GM23338 (cell line): ENCODE results near the gene UROS. TPM values are rescaled to one million over a fixed set of nuclear protein-coding genes. Genes with fewer than 3 reads are reported as not detected.

Experiments used
- ATAC-seq: fragments of 200-7000 bp; cut with Tn5 transposase; 3 replicates; pipeline ENCODE4 v1.9.1; 2020
- DNase-seq: peaks from one replicate; pipeline ENCODE4 v3.0.0-alpha.2; 2015; ENCODE audit warnings: low spot score
- H2AFZ ChIP-seq: fragments of 200-600 bp; sonication (generic); 2 replicates; pipeline ENCODE4 v1.8.0; 2016; ENCODE audit warnings: antibody characterized with exemption, mild to moderate bottlenecking, moderate library complexity
- H3F3A ChIP-seq: fragments of 200-600 bp; sonication (generic); replicated peaks from 2 replicates; pipeline ENCODE4 v1.8.0; 2017; ENCODE audit warnings: antibody characterized with exemption, mixed run types, low read depth
- H3K27ac ChIP-seq: fragments of 200-600 bp; sonication (generic); 2 replicates; pipeline ENCODE4 v1.6.1; 2016; ENCODE audit warnings: low read depth
- H3K27me3 ChIP-seq: fragments of 200-600 bp; sonication (generic); 2 replicates; pipeline ENCODE4 v1.8.0; 2016; ENCODE audit warnings: mild to moderate bottlenecking, mixed run types, moderate library complexity; ENCODE audit not compliant: insufficient read depth
- H3K36me3 ChIP-seq: fragments of 200-600 bp; sonication (generic); 2 replicates; pipeline ENCODE4 v1.8.0; 2016; ENCODE audit warnings: mild to moderate bottlenecking; ENCODE audit not compliant: insufficient read depth
- H3K4me1 ChIP-seq: fragments of 200-600 bp; sonication (generic); 2 replicates; pipeline ENCODE4 v1.8.0; 2016; ENCODE audit warnings: mild to moderate bottlenecking, moderate library complexity; ENCODE audit not compliant: insufficient read depth
- H3K4me2 ChIP-seq: fragments of 200-600 bp; sonication (generic); 2 replicates; pipeline ENCODE4 v1.7.1; 2017; ENCODE audit warnings: mixed run types
- H3K4me3 ChIP-seq: fragments of 200-600 bp; sonication (generic); 2 replicates; pipeline ENCODE4 v1.6.1; 2016; ENCODE audit warnings: mixed run types
- H3K79me2 ChIP-seq: fragments of 200-600 bp; sonication (generic); replicated peaks from 2 replicates; pipeline ENCODE4 v1.8.0; 2017; ENCODE audit warnings: mild to moderate bottlenecking; ENCODE audit not compliant: insufficient read depth
- H3K9me2 ChIP-seq: fragments of 200-600 bp; sonication (generic); 2 replicates; pipeline ENCODE4 v1.8.0; 2017; ENCODE audit not compliant: insufficient read depth
- H4K20me1 ChIP-seq: fragments of 200-600 bp; sonication (generic); replicated peaks from 2 replicates; pipeline ENCODE4 v1.8.0; 2017; ENCODE audit warnings: mild to moderate bottlenecking; ENCODE audit not compliant: insufficient read depth
- H3K27ac Mint-ChIP-seq: 2 replicates; pipeline ENCODE4 v1.8.0; 2020; ENCODE audit warnings: inconsistent platforms, mild to moderate bottlenecking, moderate library complexity, mixed read lengths
- H3K27me3 Mint-ChIP-seq: 3 replicates; pipeline ENCODE4 v1.8.0; 2022; ENCODE audit warnings: low read depth, mild to moderate bottlenecking, moderate library complexity, mixed read lengths, inconsistent platforms; ENCODE audit not compliant: insufficient read depth, poor library complexity
- H3K36me3 Mint-ChIP-seq: 3 replicates; pipeline ENCODE4 v1.8.0; 2021; ENCODE audit warnings: low read depth, mild to moderate bottlenecking, inconsistent platforms, moderate library complexity, mixed read lengths
- H3K4me1 Mint-ChIP-seq: 3 replicates; pipeline ENCODE4 v1.8.0; 2020; ENCODE audit warnings: mild to moderate bottlenecking, inconsistent platforms, mixed read lengths
- H3K4me3 Mint-ChIP-seq: 3 replicates; pipeline ENCODE4 v1.8.0; 2021; ENCODE audit warnings: moderate library complexity, mild to moderate bottlenecking, inconsistent platforms, mixed read lengths
- H3K9me3 Mint-ChIP-seq: 3 replicates; pipeline ENCODE4 v1.8.0; 2020; ENCODE audit warnings: moderate library complexity, mild to moderate bottlenecking, inconsistent platforms, mixed read lengths
- CREB1 ChIP-seq: fragments of 250-450 bp; sonication (Bioruptor Pico); IDR thresholded peaks from 2 replicates; pipeline ENCODE4 v1.5.0; 2020; ENCODE audit warnings: low read depth, mild to moderate bottlenecking, moderate library complexity
- EZH2 ChIP-seq: fragments of 200-600 bp; sonication (generic); IDR thresholded peaks from one replicate; pipeline ENCODE4 v1.8.0; 2017; ENCODE audit warnings: antibody characterized with exemption, mild to moderate bottlenecking, low read depth; ENCODE audit not compliant: unreplicated experiment
- EZH2phosphoT487 ChIP-seq: fragments of 200-600 bp; sonication (generic); IDR thresholded peaks from one replicate; pipeline ENCODE4 v1.8.1; 2018; ENCODE audit warnings: antibody characterized with exemption; ENCODE audit not compliant: unreplicated experiment
- JUNB ChIP-seq: IDR thresholded peaks from one replicate; pipeline ENCODE4 v1.6.1; 2016; ENCODE audit warnings: antibody characterized with exemption; ENCODE audit not compliant: unreplicated experiment
- NANOG ChIP-seq: IDR thresholded peaks from 2 replicates; pipeline ENCODE4 v1.6.1; 2016; ENCODE audit warnings: antibody characterized with exemption, borderline replicate concordance
- POLR2AphosphoS5 ChIP-seq: IDR thresholded peaks from 2 replicates; pipeline ENCODE4 v1.6.1; 2016; ENCODE audit warnings: antibody characterized with exemption, low read depth
- STAT1 ChIP-seq: IDR thresholded peaks from one replicate; pipeline ENCODE4 v1.6.1; 2016; ENCODE audit warnings: antibody characterized with exemption; ENCODE audit not compliant: unreplicated experiment
- ZNF114 ChIP-seq: fragments of 250-450 bp; sonication (Bioruptor Pico); IDR thresholded peaks from 2 replicates; pipeline ENCODE4 v1.5.0; 2020; ENCODE audit warnings: mild to moderate bottlenecking, moderate library complexity
- ZNF331 ChIP-seq: fragments of 250-450 bp; sonication (Bioruptor Pico); IDR thresholded peaks from 2 replicates; pipeline ENCODE4 v1.5.0; 2020; ENCODE audit warnings: low read depth, mild to moderate bottlenecking, moderate library complexity
- polyA plus RNA-seq: library from polyadenylated mRNA; unstranded; fragments of >200 nt; fragmentation: Nextera tagmentation; extraction: Ambion mirVana; gene quantifications from 2 replicates; pipeline ENCODE4 v1.2.1, GENCODE V29; 2016
- total RNA-seq: library from RNA; depleted of rRNA; stranded (reverse); fragments of >200 nt; shearing (Covaris generic); gene quantifications from 2 replicates; pipeline ENCODE4 v1.2.3, GENCODE V29; 2014
- TF ChIP-seq, protein P1 (sequence below), 2 experiments: fragments of 200-600 bp in 1 of 2; sonication (generic) in 1 of 2; conservative IDR thresholded peaks; 2 replicates each; pipeline versions ENCODE4 v1.5.1 to v1.6.1; 2016 to 2017; ENCODE audit warnings: antibody characterized with exemption in 2 of 2, low read depth in 2 of 2, mild to moderate bottlenecking in 2 of 2, moderate library complexity in 1 of 2
- TF ChIP-seq, protein P2 (sequence below): fragments of 250-450 bp; sonication (Bioruptor Pico); IDR thresholded peaks from 2 replicates; pipeline ENCODE4 v1.5.0; 2020; ENCODE audit warnings: mild to moderate bottlenecking, moderate library complexity
- TF ChIP-seq, protein P3 (sequence below): IDR thresholded peaks from 2 replicates; pipeline ENCODE4 v1.6.1; 2016; ENCODE audit warnings: antibody characterized with exemption
- TF ChIP-seq, protein P4 (sequence below): IDR thresholded peaks from one replicate; pipeline ENCODE4 v1.6.1; 2018; ENCODE audit warnings: antibody characterized with exemption; ENCODE audit not compliant: unreplicated experiment

The UROS gene
- total and polyA plus RNA-seq, 2 experiments from 2014 or later = 41.3 to 43.4 TPM

DNA sequence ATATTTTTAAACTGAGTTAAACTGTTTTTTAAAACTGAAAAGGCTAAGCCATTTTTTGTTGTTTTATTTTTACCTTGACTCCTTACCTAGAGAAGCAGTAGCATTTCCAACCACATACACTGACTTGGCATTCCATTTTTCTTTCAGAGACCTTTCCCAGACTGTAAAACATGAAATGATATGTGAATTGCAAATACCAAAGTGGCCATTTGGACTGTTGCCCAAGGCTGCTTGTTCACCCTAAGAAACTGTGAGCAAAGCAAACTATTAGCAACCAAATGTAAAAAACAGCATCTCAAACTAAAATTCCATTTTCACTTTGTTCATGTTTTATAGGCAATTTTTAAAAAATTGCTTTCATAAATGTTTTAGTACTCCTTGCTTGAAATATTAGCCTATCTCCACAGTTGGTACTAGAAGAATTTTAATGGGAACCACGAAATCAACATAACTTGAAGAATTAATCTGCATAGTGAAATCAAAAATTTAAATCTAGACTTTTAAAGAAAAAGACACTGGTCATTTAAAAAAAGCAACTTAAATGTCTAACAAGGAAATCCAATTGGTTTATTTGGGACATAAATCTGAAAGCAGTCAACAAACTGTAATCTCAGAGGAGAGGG is 10.8 kb downstream of the UROS start:
- ATAC-seq (no peak), DNase-seq (no peak)
- H2AFZ ChIP-seq = no peak overlapping the region
- no peak overlapping the region for H3K4me2 ChIP-seq
- H3K4me1 Mint-ChIP-seq = no peaks in the 10 kb centered on the region
- peaks cover 23% of the 10 kb centered on the region for H3K36me3 Mint-ChIP-seq
- H3F3A ChIP-seq = no peaks in the 10 kb centered on the region
- TF ChIP-seq, protein P1, sequence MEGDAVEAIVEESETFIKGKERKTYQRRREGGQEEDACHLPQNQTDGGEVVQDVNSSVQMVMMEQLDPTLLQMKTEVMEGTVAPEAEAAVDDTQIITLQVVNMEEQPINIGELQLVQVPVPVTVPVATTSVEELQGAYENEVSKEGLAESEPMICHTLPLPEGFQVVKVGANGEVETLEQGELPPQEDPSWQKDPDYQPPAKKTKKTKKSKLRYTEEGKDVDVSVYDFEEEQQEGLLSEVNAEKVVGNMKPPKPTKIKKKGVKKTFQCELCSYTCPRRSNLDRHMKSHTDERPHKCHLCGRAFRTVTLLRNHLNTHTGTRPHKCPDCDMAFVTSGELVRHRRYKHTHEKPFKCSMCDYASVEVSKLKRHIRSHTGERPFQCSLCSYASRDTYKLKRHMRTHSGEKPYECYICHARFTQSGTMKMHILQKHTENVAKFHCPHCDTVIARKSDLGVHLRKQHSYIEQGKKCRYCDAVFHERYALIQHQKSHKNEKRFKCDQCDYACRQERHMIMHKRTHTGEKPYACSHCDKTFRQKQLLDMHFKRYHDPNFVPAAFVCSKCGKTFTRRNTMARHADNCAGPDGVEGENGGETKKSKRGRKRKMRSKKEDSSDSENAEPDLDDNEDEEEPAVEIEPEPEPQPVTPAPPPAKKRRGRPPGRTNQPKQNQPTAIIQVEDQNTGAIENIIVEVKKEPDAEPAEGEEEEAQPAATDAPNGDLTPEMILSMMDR (conservative IDR thresholded peaks at IDR 0.05; ENCODE audit: low read depth in 2 of 2) = no peak
- TF ChIP-seq, protein P2, sequence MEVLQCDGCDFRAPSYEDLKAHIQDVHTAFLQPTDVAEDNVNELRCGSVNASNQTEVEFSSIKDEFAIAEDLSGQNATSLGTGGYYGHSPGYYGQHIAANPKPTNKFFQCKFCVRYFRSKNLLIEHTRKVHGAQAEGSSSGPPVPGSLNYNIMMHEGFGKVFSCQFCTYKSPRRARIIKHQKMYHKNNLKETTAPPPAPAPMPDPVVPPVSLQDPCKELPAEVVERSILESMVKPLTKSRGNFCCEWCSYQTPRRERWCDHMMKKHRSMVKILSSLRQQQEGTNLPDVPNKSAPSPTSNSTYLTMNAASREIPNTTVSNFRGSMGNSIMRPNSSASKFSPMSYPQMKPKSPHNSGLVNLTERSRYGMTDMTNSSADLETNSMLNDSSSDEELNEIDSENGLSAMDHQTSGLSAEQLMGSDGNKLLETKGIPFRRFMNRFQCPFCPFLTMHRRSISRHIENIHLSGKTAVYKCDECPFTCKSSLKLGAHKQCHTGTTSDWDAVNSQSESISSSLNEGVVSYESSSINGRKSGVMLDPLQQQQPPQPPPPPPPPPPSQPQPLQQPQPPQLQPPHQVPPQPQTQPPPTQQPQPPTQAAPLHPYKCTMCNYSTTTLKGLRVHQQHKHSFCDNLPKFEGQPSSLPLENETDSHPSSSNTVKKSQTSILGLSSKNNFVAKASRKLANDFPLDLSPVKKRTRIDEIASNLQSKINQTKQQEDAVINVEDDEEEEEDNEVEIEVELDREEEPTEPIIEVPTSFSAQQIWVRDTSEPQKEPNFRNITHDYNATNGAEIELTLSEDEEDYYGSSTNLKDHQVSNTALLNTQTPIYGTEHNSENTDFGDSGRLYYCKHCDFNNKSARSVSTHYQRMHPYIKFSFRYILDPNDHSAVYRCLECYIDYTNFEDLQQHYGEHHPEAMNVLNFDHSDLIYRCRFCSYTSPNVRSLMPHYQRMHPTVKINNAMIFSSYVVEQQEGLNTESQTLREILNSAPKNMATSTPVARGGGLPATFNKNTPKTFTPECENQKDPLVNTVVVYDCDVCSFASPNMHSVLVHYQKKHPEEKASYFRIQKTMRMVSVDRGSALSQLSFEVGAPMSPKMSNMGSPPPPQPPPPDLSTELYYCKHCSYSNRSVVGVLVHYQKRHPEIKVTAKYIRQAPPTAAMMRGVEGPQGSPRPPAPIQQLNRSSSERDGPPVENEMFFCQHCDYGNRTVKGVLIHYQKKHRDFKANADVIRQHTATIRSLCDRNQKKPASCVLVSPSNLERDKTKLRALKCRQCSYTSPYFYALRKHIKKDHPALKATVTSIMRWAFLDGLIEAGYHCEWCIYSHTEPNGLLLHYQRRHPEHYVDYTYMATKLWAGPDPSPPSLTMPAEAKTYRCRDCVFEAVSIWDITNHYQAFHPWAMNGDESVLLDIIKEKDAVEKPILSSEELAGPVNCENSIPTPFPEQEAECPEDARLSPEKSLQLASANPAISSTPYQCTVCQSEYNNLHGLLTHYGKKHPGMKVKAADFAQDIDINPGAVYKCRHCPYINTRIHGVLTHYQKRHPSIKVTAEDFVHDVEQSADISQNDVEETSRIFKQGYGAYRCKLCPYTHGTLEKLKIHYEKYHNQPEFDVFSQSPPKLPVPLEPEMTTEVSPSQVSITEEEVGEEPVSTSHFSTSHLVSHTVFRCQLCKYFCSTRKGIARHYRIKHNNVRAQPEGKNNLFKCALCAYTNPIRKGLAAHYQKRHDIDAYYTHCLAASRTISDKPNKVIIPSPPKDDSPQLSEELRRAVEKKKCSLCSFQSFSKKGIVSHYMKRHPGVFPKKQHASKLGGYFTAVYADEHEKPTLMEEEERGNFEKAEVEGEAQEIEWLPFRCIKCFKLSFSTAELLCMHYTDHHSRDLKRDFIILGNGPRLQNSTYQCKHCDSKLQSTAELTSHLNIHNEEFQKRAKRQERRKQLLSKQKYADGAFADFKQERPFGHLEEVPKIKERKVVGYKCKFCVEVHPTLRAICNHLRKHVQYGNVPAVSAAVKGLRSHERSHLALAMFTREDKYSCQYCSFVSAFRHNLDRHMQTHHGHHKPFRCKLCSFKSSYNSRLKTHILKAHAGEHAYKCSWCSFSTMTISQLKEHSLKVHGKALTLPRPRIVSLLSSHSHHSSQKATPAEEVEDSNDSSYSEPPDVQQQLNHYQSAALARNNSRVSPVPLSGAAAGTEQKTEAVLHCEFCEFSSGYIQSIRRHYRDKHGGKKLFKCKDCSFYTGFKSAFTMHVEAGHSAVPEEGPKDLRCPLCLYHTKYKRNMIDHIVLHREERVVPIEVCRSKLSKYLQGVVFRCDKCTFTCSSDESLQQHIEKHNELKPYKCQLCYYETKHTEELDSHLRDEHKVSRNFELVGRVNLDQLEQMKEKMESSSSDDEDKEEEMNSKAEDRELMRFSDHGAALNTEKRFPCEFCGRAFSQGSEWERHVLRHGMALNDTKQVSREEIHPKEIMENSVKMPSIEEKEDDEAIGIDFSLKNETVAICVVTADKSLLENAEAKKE (CRISPR knock-in tag) = no peak
- TF ChIP-seq EZH2 (no peak), EZH2phosphoT487 (no peak), STAT1 (no peak), NANOG (no peak), ZNF114 (no peak), JUNB (no peak), ZNF331 (CRISPR knock-in tag) (no peak), CREB1 (CRISPR knock-in tag) (no peak), POLR2AphosphoS5 (no peak)
- TF ChIP-seq, protein P3, sequence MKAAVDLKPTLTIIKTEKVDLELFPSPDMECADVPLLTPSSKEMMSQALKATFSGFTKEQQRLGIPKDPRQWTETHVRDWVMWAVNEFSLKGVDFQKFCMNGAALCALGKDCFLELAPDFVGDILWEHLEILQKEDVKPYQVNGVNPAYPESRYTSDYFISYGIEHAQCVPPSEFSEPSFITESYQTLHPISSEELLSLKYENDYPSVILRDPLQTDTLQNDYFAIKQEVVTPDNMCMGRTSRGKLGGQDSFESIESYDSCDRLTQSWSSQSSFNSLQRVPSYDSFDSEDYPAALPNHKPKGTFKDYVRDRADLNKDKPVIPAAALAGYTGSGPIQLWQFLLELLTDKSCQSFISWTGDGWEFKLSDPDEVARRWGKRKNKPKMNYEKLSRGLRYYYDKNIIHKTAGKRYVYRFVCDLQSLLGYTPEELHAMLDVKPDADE = no peak
- TF ChIP-seq, protein P4, sequence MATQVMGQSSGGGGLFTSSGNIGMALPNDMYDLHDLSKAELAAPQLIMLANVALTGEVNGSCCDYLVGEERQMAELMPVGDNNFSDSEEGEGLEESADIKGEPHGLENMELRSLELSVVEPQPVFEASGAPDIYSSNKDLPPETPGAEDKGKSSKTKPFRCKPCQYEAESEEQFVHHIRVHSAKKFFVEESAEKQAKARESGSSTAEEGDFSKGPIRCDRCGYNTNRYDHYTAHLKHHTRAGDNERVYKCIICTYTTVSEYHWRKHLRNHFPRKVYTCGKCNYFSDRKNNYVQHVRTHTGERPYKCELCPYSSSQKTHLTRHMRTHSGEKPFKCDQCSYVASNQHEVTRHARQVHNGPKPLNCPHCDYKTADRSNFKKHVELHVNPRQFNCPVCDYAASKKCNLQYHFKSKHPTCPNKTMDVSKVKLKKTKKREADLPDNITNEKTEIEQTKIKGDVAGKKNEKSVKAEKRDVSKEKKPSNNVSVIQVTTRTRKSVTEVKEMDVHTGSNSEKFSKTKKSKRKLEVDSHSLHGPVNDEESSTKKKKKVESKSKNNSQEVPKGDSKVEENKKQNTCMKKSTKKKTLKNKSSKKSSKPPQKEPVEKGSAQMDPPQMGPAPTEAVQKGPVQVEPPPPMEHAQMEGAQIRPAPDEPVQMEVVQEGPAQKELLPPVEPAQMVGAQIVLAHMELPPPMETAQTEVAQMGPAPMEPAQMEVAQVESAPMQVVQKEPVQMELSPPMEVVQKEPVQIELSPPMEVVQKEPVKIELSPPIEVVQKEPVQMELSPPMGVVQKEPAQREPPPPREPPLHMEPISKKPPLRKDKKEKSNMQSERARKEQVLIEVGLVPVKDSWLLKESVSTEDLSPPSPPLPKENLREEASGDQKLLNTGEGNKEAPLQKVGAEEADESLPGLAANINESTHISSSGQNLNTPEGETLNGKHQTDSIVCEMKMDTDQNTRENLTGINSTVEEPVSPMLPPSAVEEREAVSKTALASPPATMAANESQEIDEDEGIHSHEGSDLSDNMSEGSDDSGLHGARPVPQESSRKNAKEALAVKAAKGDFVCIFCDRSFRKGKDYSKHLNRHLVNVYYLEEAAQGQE = no peak
- H3K27me3 ChIP-seq = no peaks in the 10 kb centered on the region
- no peak overlapping the region for H3K4me3 Mint-ChIP-seq
- no peaks in the 10 kb centered on the region; the same call in 1 of the 2 replicates for H4K20me1 ChIP-seq
- H3K9me2 ChIP-seq = no peaks in the 10 kb centered on the region
- H3K79me2 ChIP-seq = no peaks in the 10 kb centered on the region
- no peaks in the 10 kb centered on the region for H3K4me1 ChIP-seq
- H3K27ac Mint-ChIP-seq = no peak overlapping the region
- H3K9me3 Mint-ChIP-seq = no peaks in the 10 kb centered on the region
- no peaks in the 10 kb centered on the region; the same call in 1 of the 2 replicates for H3K36me3 ChIP-seq
- H3K27ac ChIP-seq = no peak overlapping the region
- H3K27me3 Mint-ChIP-seq = no peaks in the 10 kb centered on the region
- no peak overlapping the region for H3K4me3 ChIP-seq
